Skeletal muscle tissue (tissue), 4 donors: Measurements from ENCODE around the gene KCNQ5. TPM values are rescaled to one million over a fixed set of nuclear protein-coding genes. Genes with fewer than 3 reads are reported as not detected.

Experiments used
- H3K27ac ChIP-seq: one replicate; pipeline ENCODE4 v1.7.0; 2013; ENCODE audit warnings: mild to moderate bottlenecking, low read depth, low read length, inconsistent platforms
- H3K27me3 ChIP-seq, 3 donors: one replicate each; pipeline ENCODE4 v1.7.0; 2013; ENCODE audit warnings: low read length in 3 of 3; ENCODE audit not compliant: control insufficient read depth in 3 of 3, insufficient read depth in 3 of 3
- H3K36me3 ChIP-seq, 3 donors: one replicate each; pipeline ENCODE4 v1.7.0; 2013; ENCODE audit warnings: low read length in 3 of 3; ENCODE audit not compliant: control insufficient read depth in 3 of 3, insufficient read depth in 3 of 3
- H3K4me1 ChIP-seq, 3 donors: one replicate each; pipeline ENCODE4 v1.7.0; 2013; ENCODE audit warnings: low read length in 3 of 3, mild to moderate bottlenecking in 3 of 3; ENCODE audit not compliant: control insufficient read depth in 3 of 3, insufficient read depth in 3 of 3
- H3K4me3 ChIP-seq, 3 donors: one replicate each; pipeline ENCODE4 v1.7.0; 2013; ENCODE audit warnings: low read length in 3 of 3
- H3K9ac ChIP-seq, 3 donors: one replicate each; pipeline ENCODE4 v1.7.0; 2013; ENCODE audit warnings: low read length in 3 of 3, mild to moderate bottlenecking in 3 of 3, moderate library complexity in 2 of 3, low read depth in 1 of 3
- H3K9me3 ChIP-seq, 3 donors: one replicate each; pipeline ENCODE4 v1.7.0; 2013; ENCODE audit warnings: low read length in 3 of 3; ENCODE audit not compliant: control insufficient read depth in 3 of 3
- total RNA-seq: library from RNA; depleted of rRNA; stranded (reverse); fragments of >200 nt; gene quantifications from one replicate; pipeline ENCODE4 v1.2.3, GENCODE V29; 2014
- donor health status: Osteomylitis.

Gene KCNQ5
- total RNA-seq, 1 donor from 2014 or later, result 0.52 TPM

DNA sequence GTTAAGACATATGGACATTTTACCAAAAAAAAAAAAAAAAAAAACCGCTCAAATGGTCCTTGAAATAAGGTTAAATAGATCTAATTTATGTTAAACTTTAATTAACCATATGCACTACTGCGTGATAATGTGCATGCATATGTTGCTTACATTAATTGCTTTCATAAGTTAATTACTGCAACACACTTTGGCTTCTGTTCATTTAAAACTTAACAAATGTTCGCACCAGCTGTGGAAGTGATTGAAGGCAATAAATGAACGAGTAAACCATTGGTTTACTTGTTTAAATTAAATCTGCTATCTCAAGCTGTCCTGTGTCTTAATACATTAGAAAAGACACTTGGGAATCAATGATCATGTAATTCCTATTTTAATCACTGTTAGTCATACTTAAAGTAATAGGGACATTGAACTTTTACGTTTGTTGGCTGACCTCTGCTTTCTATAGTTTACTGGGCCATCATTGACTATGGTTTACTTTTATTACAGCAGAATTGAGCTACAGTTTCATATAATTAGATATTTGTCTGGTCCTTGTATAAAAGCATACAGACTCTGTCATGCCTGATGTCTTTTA is 308.8 kb downstream of the KCNQ5 start:
- H3K36me3 ChIP-seq, result no peaks in the 10 kb centered on the region
- no peak overlapping the region for H3K9ac ChIP-seq
- no peak overlapping the region for H3K4me3 ChIP-seq
- H3K27ac ChIP-seq, result no peak overlapping the region
- no peaks in the 10 kb centered on the region for H3K27me3 ChIP-seq
- no peaks in the 10 kb centered on the region for H3K9me3 ChIP-seq
- H3K4me1 ChIP-seq, result no peaks in the 10 kb centered on the region

DNA sequence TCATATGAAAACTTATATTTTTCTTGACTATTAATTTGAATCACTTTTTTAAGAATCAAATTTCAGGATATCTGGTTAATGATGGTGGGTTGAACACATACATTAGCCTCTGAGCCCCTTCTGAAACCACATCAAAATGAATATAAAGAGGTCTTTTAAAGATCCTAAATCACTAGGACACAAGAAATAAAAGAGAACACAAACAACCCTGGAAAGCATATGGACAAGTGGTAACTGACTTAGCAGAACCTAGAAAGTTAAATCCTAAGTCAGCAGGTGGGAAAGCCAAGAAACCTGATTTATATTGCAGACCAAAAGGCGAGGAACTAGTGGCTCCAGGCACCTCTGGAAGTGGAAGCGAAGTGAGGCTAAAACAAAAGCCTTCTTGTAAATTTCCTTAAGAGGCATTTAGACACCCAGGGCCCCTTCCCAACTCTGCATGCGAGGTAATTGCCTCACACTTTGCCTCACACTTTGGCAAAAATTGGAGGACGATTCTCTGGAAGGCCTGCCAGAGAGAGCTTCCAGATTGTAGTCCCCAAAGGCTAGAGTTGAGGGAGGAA is 309.5 kb downstream of the KCNQ5 start:
- Histone ChIP-seq H3K9me3 (no peaks in the 10 kb centered on the region), H3K27me3 (no peaks in the 10 kb centered on the region), H3K27ac (no peak overlapping the region), H3K4me1 (no peaks in the 10 kb centered on the region), H3K36me3 (no peaks in the 10 kb centered on the region), H3K9ac (no peak overlapping the region), H3K4me3 (no peak overlapping the region)

DNA sequence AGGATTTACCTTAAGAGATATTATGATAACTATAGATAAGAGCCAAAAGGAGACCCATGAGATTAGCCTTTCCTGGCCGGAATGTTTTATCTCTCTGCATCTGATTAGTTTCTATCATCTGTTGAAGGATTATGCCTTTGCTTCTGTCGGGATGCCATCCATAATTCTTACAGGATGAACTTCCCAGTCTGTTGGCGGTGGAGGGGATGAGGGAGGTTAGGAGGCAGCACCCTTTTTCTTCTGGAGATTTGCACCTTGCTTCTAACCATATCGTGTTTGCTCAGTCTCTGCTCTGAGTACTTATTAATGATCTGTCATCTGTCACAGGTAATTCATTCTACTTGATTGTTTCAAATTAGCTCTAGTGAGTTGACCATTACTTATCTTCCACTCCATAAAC is 311.4 kb downstream of the KCNQ5 start:
- H3K4me3 ChIP-seq, result no peak overlapping the region
- no peak overlapping the region for H3K27ac ChIP-seq
- no peaks in the 10 kb centered on the region for H3K36me3 ChIP-seq
- H3K9me3 ChIP-seq, result no peaks in the 10 kb centered on the region
- H3K4me1 ChIP-seq, result no peaks in the 10 kb centered on the region
- no peaks in the 10 kb centered on the region for H3K27me3 ChIP-seq
- no peak overlapping the region for H3K9ac ChIP-seq

DNA sequence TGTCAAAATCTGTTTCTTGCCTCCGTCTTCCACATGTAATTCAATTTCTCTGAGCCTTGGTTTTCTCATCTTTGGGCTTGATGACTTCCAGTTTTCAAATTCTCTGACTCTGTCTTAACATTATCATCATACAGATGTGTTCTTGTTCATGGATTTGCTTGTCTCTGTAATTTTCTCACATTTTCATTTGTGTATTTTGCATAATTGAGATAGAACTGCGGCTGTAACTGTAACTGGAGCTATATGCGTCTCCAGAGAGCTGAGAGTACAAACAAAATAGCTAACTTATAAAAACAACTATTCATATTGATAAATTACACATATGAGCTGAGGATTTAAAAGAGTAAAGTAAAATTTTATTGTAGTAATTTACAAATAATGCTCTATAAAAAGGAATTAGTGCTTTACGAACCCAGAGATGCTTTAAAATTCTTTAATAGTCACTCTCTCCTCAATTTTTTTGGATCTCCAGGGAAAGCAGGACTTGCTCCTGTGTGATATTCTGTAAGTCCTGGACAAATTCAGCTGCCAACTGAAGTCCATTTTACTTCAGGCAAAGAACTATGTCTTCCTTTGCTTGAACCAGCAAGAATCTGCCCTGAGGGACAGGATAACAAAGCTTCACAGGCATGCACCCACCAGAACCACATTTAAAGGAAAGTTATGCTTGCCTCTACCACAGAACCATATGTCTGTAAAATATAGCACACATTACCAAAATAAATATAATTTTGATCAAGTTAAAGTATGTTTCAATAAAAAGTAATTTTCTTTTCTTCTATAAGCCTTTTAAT is 315.1 kb downstream of the KCNQ5 start:
- H3K4me3 ChIP-seq, result no peak overlapping the region
- H3K36me3 ChIP-seq, result no peaks in the 10 kb centered on the region
- no peaks in the 10 kb centered on the region for H3K9me3 ChIP-seq
- no peak overlapping the region for H3K27ac ChIP-seq
- H3K27me3 ChIP-seq, result no peaks in the 10 kb centered on the region
- no peaks in the 10 kb centered on the region for H3K4me1 ChIP-seq
- no peak overlapping the region for H3K9ac ChIP-seq

GRCh38 chr6:72938104-72938503 is 316.2 kb downstream of the KCNQ5 start:
- Histone ChIP-seq H3K36me3 (no peaks in the 10 kb centered on the region), H3K27ac (no peak overlapping the region), H3K4me1 (no peaks in the 10 kb centered on the region), H3K9ac (no peak overlapping the region), H3K27me3 (no peaks in the 10 kb centered on the region), H3K4me3 (no peak overlapping the region), H3K9me3 (no peaks in the 10 kb centered on the region)

GRCh38 chr6:72939004-72939403 is 317.1 kb downstream of the KCNQ5 start:
- no peaks in the 10 kb centered on the region for H3K36me3 ChIP-seq
- no peaks in the 10 kb centered on the region for H3K4me1 ChIP-seq
- no peaks in the 10 kb centered on the region for H3K9me3 ChIP-seq
- no peak overlapping the region for H3K27ac ChIP-seq
- no peak overlapping the region for H3K9ac ChIP-seq
- no peak overlapping the region for H3K4me3 ChIP-seq
- H3K27me3 ChIP-seq, result no peaks in the 10 kb centered on the region

DNA sequence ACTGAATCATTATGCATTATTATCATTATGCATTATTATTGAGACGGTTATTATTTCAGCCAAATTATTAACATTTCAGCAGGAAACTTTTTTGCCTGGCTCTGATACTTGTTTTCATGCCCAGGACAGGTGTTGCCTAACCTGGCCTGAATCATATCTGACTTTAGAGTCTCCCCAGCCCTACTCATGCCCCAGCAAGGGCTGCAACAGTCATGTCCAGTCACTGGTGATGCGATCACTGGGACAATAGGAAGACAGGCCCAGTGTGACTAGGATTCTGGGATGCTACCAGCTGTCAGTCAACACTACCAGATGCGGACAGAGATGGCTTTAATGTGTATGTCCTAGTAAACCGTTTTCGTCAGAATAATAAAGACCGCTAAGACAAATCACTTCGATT is 318.4 kb downstream of the KCNQ5 start:
- Histone ChIP-seq H3K9ac (no peak overlapping the region), H3K27ac (no peak overlapping the region), H3K4me3 (no peak overlapping the region), H3K9me3 (no peaks in the 10 kb centered on the region), H3K36me3 (no peaks in the 10 kb centered on the region), H3K4me1 (peaks cover 0 to 4% (median 0%) of the 10 kb centered on the region in 3 donors), H3K27me3 (no peaks in the 10 kb centered on the region)

DNA sequence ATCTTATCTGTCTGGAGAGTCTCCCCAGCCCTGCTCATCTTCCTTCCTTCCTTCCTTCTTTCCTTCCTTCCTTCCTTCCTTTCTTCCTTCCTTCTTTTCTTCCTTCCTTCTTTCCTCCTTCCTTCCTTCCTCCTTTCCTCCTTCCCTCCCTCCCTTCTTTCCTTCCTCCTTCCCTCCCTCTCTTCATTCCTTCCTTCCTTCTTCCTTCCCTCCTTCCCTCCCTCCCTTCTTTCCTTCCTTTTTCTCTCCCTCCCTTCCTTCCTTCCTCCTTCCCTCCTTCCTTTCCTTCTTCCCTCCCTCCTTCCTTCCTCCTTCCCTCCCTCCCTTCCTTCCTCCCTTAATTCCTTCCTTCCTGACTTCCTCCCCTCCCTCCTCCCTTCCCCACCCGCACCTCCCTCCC is 319.4 kb downstream of the KCNQ5 start:
- Histone ChIP-seq H3K4me3 (no peak overlapping the region), H3K27ac (no peak overlapping the region), H3K36me3 (no peaks in the 10 kb centered on the region), H3K4me1 (peaks cover 0 to 4% (median 0%) of the 10 kb centered on the region in 3 donors), H3K27me3 (no peaks in the 10 kb centered on the region), H3K9me3 (no peaks in the 10 kb centered on the region), H3K9ac (no peak overlapping the region)

- H3K36me3 ChIP-seq, result no peaks in the 10 kb centered on the region
- H3K27ac ChIP-seq, result no peak overlapping the region
- peaks cover 0 to 4% (median 2%) of the 10 kb centered on the region in 3 donors for H3K4me1 ChIP-seq
- no peak overlapping the region for H3K9ac ChIP-seq
- H3K4me3 ChIP-seq, result no peak overlapping the region
- H3K9me3 ChIP-seq, result no peaks in the 10 kb centered on the region
- H3K27me3 ChIP-seq, result no peaks in the 10 kb centered on the region
Observed at GRCh38 chr6:72941751-72942150, 319.9 kb downstream of the KCNQ5 start.

- H3K4me3 ChIP-seq, result no peak overlapping the region
- H3K9ac ChIP-seq, result no peak overlapping the region
- peaks cover 0 to 4% (median 4%) of the 10 kb centered on the region in 3 donors for H3K4me1 ChIP-seq
- H3K27ac ChIP-seq, result peak overlapping the region; percentile 71
- H3K27me3 ChIP-seq, result no peaks in the 10 kb centered on the region
- no peaks in the 10 kb centered on the region for H3K9me3 ChIP-seq
- H3K36me3 ChIP-seq, result no peaks in the 10 kb centered on the region
Observed at GRCh38 chr6:72943699-72944098, 321.8 kb downstream of the KCNQ5 start.
